GM19397 (cell line): Measurements from ENCODE around the gene ZCCHC14.
A peak's percentile ranks its signal among the peaks of the same experiment; 100 is the strongest.
"Not testable (repeated sequence)": the region's sequence is repeated elsewhere in the genome, so short reads cannot be mapped to it uniquely, and the experiment has no call there.

ENCODE experiments used
- ATAC-seq: cut with Tn5 transposase; IDR thresholded peaks from one replicate; pipeline ENCODE4 v1.9.1; 2021; ENCODE audit warnings: mild to moderate bottlenecking, moderate library complexity; ENCODE audit not compliant: unreplicated experiment

ZCCHC14 gene

DNA sequence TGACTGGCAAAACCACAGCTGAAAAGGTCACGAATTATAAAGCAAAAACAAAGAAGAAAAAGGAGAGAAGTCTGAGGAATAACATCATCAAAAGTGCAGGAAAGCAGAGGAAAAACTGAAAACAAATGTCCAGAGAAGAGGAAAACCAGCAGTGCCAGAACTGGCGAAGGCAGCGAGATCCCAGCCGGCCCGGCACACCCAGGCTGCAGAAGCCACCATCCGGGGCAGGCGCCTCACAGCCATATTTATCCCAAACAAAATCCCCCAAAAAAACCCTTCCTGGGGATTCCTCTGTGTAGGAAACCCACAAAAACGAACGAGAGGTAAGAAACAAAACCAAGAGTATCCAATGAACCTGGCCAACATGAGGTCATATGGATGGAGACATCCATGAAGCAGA is 10.6 kb downstream of the ZCCHC14 start:
- no peak for ATAC-seq

DNA sequence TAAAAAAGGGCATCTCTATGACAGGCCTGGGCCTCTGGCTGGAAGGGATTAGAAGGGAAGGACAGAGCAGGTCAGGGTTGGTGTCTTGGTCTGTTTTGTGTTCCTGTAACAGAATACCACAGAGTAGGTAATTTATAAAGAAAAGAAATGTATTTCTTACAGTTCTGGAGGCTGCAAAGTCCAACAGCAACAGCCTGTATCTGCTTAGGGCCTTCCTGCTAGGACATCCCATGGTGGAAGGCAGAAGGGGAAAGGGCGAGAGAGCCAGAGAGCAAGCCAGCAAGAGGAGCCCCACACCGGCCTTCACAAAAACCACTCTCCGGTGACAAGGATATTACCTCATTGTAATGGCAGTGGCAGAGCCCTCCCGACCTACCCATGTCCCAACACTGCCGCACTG is 11.1 kb downstream of the ZCCHC14 start:
- ATAC-seq = not testable (repeated sequence)

DNA sequence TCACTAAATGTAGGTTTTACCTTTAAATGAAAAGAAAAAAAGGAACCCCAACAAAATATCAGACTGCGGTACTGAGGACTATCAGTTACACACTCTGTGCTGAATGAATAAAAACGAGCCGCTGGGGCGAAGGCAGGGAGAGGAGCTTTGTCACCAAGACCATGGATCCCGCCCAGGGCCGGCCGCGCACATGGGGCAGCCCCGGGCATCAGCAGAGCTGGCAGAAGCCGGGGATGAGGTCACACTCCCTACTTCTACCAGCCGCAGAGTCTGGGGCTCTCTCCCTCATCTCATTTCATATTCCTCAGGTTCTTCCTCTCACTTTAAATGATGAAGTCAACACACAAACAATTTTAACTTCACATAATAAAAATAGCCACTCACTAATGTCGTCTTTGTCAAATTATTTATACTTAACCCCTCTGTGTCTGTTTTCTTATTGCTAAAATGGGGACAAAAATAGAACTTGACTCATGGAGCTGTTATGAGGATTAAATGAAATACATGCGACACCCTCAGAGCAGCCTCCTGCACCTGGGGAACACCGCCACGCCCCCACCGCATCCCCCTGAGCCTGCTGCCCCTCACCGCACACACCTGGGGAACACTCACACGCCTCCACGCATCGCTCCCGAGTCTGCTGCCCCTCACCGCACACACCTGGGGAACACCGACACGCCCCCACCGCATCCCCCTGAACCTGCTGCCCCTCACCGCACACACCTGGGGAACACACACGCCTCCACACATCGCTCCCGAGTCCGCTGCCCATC is 15.4 kb downstream of the ZCCHC14 start:
- ATAC-seq = not testable (repeated sequence)

DNA sequence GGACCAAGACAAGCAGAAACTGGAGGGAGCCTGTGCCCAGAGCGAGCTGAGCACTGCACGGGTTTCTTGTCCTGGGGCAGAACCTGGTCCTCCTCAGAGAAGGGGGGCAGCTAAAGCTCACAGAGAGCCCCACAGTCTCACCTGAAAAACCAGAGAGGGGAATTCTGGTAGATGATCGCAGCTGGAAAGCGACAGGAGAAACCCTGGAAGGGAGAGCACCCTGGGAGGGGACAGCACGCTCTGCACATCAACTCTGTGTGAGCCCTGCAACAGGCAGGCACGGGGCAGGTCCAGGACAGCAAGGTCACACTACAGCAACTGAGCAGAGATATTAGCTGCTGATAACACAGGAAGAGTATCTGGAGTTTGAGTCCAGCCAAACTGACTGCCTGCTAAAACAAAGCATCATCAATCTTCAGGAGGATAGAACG is 18.2 kb downstream of the ZCCHC14 start:
- ATAC-seq = no peak

- ATAC-seq = no peak
These were observed 18.8 kb downstream of the ZCCHC14 start for GRCh38 chr16:87474017-87474416.

DNA sequence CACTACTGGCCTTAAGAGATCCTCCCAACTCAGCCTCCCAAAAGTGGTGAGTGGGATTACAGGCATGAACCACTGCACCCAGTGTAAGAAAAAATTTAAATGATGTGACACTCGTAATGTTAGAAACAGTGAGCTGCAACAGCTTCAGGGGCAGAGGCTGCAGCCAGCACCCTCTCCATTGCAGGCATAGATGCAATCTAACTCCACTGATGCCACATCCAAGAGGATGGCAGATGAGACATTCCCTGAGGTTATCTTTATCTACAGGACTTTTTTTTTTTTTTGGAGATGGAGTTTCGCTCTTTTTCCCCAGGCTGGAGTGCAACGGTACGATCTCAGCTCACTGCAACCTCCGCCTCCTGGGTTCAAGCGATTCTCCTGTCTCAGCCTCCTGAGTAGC is 19.9 kb downstream of the ZCCHC14 start:
- ATAC-seq = no peak

GRCh38 chr16:87472142-87472778 is 20.6 kb downstream of the ZCCHC14 start:
- no peak for ATAC-seq

GRCh38 chr16:87471278-87472141 is 21.3 kb downstream of the ZCCHC14 start:
- ATAC-seq = no peak

- no peak for ATAC-seq
These were observed 22.5 kb downstream of the ZCCHC14 start for GRCh38 chr16:87470332-87470731.

DNA sequence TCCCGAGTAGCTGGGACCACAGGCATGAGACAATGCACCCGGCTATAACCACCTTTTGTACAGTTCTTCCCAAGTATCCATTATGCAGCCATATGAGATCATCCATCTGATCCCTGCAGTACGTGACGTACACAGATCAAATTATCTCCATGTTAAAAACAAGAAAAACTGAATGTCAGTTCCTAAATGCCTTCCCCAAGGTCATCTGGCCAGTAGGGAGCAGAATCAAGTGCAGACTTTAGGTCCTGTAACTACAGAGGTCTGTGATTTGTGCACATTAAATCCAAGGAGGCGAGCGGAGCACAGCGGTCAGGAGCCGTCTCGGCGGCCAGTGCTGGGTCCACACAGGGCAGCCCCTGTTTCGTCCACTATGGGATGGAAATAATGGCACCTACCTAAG is 23.7 kb downstream of the ZCCHC14 start:
- ATAC-seq = no peak

GRCh38 chr16:87468550-87468949 is 24.3 kb downstream of the ZCCHC14 start:
- no peak for ATAC-seq

DNA sequence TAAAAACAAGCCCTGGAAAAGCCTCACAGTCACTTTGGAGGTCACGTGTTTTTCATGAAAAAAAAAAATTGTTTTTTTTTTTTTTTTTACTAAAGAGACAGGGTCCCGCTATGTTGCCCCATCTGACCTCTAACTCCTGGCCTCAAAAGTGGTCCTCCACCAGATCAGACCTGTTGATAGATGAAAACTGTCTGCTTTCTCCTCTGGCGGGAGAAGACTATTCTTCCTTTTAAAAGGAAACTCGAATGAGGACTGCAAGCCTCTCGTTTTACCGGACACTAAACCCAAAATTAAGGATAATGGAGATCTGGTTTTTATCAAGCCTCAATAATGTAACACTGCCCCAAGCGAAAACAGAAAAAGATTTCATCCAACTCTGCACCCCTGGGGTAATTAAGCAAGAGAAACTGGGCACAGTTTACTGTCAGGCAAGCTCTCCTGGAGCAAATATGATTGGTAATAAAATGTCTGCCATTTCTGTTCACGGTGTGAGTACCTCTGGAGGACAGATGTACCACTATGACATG is 25.8 kb downstream of the ZCCHC14 start:
- no peak for ATAC-seq

DNA sequence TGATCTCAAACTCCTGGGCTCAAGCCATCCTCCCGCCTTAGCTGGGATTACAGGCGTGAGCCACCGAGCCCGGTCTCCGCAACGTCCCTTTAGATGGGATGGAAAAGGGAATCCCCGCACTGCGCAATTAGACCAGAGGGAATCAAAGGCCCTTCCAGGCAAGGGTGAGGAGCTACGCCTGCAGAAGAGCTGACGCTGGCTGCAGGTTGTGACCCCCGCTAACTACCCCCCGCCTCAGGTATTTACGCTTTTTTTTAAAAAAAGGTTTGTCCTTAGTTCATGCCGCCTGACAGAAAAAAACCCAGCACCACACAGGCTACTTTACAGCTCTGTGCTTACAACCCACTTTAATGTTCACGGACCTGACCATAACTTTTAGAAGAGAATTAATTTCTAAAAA is 26.9 kb downstream of the ZCCHC14 start:
- ATAC-seq = no peak

DNA sequence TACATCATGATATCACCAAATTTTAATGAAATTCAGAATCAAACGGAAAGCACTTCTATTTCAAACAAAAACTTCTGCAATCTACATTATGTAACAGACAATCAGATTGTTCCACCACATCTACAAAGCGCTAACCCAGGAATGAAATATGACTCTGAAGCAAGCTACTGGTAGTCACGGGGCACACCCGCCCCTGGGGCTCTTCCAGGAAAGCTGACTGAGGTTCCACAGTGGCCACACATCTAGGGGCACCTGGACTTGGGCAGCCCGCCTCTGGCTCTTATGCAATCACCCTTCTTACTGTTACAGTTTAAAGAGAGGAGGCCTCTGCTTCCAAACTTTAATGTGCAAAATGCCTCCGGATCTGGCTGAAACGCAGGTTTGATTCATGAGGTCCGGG is 27.5 kb downstream of the ZCCHC14 start:
- no peak for ATAC-seq

DNA sequence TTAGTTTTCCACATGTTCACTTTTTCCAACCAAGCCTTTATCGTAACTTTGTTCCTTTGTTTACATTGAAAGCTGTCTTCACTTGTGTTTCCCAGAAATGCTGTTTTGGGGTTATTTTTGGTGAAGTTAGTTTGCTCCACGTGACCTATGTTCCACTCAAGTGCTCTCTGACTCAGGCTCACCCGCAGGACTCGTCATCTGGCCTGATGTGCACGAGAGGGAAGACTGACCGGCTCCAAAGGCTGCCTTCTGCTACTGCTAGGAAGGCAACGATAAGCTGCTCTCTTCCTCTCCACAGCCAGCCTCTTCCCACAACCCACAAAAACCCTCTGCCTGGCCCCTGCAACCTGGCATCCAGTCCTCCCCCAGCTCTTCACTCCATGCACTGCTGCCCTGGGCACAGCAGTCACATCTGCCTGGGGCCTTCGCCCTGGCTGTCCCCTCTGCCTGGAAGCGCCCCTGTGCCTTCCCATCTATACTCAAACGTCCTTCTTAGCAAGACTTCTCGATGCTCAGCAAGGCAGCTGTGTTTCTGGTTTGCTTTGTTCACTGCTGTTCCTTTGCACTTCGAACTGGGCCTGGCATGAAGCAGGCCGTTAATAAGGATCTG is 28.0 kb downstream of the ZCCHC14 start:
- ATAC-seq = peak; percentile 47

GRCh38 chr16:87463722-87464690 is 28.8 kb downstream of the ZCCHC14 start:
- no peak for ATAC-seq

DNA sequence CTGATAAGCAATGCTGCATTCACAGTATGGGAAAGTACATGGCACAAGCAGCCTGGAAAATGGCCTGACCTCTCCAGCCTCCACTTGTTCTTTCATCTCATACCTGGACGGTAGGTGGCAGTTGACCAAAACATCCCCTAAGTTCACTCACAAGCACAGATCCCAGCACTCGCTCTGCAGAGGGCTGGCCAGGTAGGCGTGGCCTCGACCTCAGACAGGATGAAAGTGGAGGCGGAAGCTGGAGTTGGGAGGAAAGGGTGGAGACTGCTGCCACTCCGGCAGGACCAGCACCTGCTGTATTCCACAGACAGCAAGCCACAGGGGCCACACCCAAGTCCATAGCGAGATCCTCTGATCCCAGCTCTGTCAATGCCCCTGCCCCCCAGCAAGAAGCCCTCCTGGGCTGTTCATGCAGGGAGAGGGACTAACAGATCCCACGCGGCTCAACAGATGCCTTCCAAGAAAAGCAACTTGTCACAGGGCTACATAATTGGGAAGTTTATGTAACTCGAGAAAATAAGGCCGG is 31.3 kb downstream of the ZCCHC14 start:
- ATAC-seq = no peak

DNA sequence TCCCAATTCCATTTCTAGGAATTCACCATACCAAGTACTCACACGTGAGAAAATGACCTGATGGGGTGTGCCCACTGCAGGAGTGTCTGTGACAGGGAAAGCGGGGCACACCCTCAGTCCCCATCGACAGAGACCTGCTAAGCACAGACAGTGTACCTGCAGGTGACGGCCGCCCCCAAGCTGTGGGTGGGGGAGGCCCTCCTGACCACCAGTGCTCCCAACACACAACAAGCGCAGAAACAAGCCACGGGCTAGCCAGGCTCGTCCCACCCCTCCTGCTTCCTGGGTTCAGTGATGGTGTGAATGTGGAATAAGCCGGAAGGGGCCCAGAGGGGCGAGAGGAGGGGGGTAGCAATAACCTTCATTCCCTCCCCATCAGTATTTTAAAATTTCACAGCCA is 31.9 kb downstream of the ZCCHC14 start:
- no peak for ATAC-seq

GRCh38 chr16:87459833-87460232 is 33.0 kb downstream of the ZCCHC14 start:
- no peak for ATAC-seq

GRCh38 chr16:87459027-87459426 is 33.8 kb downstream of the ZCCHC14 start:
- ATAC-seq = no peak
